ENCODE measurements around the gene EZH1.

EZH1 gene

DNA sequence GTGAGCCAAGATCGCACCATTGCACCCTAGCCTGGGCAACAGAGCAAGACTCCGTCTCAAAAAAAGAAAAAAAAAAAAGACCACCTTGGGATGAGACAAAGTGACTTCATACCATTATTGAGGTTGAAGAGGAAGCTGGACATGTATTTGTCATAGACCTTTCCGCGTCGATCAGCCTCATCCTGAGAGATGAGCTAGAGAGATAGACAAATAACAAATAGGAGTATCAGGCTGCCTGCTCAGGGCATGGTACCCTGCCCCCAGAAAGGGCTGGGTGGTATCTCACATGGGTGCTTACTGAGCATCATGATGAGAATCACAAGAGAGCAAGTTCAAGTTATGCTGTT, 40.4 kb downstream of the EZH1 start:
- H3K4me3 ChIP-seq (ENCODE audit: low read depth in 1 of 2, low read length in 2 of 2): no peak overlapping the region
- no peaks in the 10 kb centered on the region for H3K9me3 ChIP-seq (ENCODE audit: control insufficient read depth in 1 of 2, low read length in 2 of 2)
- H3K36me3 ChIP-seq (ENCODE audit: control insufficient read depth in 1 of 2, insufficient read depth in 2 of 2, low read length in 2 of 2): peaks cover 67 to 95% of the 10 kb centered on the region in 2 donors
- no peak overlapping the region for H3K27ac ChIP-seq (ENCODE audit: low read length)
- no peaks in the 10 kb centered on the region for H3K27me3 ChIP-seq (ENCODE audit: low read depth, low read length)
- H3K4me1 ChIP-seq (ENCODE audit: control insufficient read depth in 1 of 2, insufficient read depth in 2 of 2, low read length in 2 of 2): no peaks in the 10 kb centered on the region

DNA sequence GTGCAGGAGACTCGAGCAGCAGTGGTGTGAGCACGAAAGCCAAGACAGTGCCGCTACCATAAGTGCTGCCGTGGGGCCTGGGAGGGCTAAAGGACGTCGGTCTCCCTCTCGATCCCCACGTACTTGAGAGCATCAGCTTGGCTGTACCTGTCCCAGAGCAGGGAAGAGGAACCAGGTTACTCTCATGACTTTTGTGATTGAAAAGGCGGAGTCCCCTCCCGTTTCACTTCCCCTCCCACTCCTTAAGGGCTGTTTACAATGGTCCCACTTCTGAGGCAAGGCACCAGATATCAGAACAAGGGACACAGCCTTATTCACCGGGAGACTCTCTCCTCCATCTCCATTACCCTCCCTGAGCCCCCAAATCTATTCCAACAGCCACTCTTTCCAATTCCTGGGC, 42.4 kb downstream of the EZH1 start:
- Histone ChIP-seq H3K36me3 (ENCODE audit: control insufficient read depth in 1 of 2, insufficient read depth in 2 of 2, low read length in 2 of 2) (peaks cover 56 to 81% of the 10 kb centered on the region in 2 donors), H3K27me3 (ENCODE audit: low read depth, low read length) (no peaks in the 10 kb centered on the region), H3K4me3 (ENCODE audit: low read depth in 1 of 2, low read length in 2 of 2) (no peak overlapping the region), H3K9me3 (ENCODE audit: control insufficient read depth in 1 of 2, low read length in 2 of 2) (no peaks in the 10 kb centered on the region), H3K27ac (ENCODE audit: low read length) (no peak overlapping the region), H3K4me1 (ENCODE audit: control insufficient read depth in 1 of 2, insufficient read depth in 2 of 2, low read length in 2 of 2) (peaks cover 0 to 9% of the 10 kb centered on the region in 2 donors)

DNA sequence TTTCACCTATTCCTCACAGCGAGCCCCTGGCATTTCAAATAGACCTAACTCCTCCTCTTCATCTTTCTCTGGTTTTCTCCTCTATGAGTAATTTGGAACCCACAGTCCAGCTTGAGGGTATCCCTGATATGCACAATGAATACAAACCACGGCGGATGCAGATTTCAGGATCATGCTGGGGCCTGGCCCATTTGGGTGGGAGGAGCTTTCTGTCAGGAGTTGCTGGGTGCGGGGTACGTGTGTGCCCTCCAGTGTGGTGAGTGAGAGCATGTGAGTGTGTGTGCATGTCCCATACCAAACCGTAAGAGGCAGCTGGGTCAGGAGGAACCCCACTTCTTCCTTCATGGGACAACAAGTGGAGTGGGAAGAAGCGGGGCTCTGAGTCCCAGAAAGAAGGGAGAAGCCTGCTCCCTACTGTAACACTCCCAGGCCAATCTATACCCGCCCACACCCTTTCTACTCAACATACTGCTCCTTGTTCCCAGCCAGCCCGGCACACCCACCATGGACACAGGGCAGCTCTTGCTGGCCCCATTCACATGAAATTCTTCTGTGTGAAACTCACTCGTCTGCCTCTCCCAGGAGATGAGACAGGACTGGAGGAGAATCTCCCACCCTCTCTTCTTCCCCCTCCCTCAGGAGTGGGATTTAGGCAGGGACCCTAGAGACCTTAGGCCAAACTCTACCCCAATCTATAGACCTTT, 44.1 kb downstream of the EZH1 start:
- Histone ChIP-seq H3K36me3 (ENCODE audit: control insufficient read depth in 1 of 2, insufficient read depth in 2 of 2, low read length in 2 of 2) (peaks cover 51 to 72% of the 10 kb centered on the region in 2 donors), H3K27me3 (ENCODE audit: low read depth, low read length) (no peaks in the 10 kb centered on the region), H3K4me3 (ENCODE audit: low read depth in 1 of 2, low read length in 2 of 2) (no peak overlapping the region), H3K4me1 (ENCODE audit: control insufficient read depth in 1 of 2, insufficient read depth in 2 of 2, low read length in 2 of 2) (peaks cover 0 to 9% of the 10 kb centered on the region in 2 donors), H3K27ac (ENCODE audit: low read length) (no peak overlapping the region), H3K9me3 (ENCODE audit: control insufficient read depth in 1 of 2, low read length in 2 of 2) (no peaks in the 10 kb centered on the region)

GRCh38 chr17:42699415-42699740, 45.5 kb downstream of the EZH1 start:
- Histone ChIP-seq H3K27me3 (ENCODE audit: low read depth, low read length) (no peaks in the 10 kb centered on the region), H3K9me3 (ENCODE audit: control insufficient read depth in 1 of 2, low read length in 2 of 2) (no peaks in the 10 kb centered on the region), H3K27ac (ENCODE audit: low read length) (no peak overlapping the region), H3K4me1 (ENCODE audit: control insufficient read depth in 1 of 2, insufficient read depth in 2 of 2, low read length in 2 of 2) (peaks cover 0 to 9% of the 10 kb centered on the region in 2 donors), H3K36me3 (ENCODE audit: control insufficient read depth in 1 of 2, insufficient read depth in 2 of 2, low read length in 2 of 2) (peaks cover 42 to 72% of the 10 kb centered on the region in 2 donors), H3K4me3 (ENCODE audit: low read depth in 1 of 2, low read length in 2 of 2) (no peak overlapping the region)

GRCh38 chr17:42698736-42699414, 46.0 kb downstream of the EZH1 start:
- Histone ChIP-seq H3K36me3 (ENCODE audit: control insufficient read depth in 1 of 2, insufficient read depth in 2 of 2, low read length in 2 of 2) (peaks cover 39 to 69% of the 10 kb centered on the region in 2 donors), H3K9me3 (ENCODE audit: control insufficient read depth in 1 of 2, low read length in 2 of 2) (no peaks in the 10 kb centered on the region), H3K27me3 (ENCODE audit: low read depth, low read length) (no peaks in the 10 kb centered on the region), H3K27ac (ENCODE audit: low read length) (no peak overlapping the region), H3K4me1 (ENCODE audit: control insufficient read depth in 1 of 2, insufficient read depth in 2 of 2, low read length in 2 of 2) (peaks cover 0 to 9% of the 10 kb centered on the region in 2 donors), H3K4me3 (ENCODE audit: low read depth in 1 of 2, low read length in 2 of 2) (no peak overlapping the region)

DNA sequence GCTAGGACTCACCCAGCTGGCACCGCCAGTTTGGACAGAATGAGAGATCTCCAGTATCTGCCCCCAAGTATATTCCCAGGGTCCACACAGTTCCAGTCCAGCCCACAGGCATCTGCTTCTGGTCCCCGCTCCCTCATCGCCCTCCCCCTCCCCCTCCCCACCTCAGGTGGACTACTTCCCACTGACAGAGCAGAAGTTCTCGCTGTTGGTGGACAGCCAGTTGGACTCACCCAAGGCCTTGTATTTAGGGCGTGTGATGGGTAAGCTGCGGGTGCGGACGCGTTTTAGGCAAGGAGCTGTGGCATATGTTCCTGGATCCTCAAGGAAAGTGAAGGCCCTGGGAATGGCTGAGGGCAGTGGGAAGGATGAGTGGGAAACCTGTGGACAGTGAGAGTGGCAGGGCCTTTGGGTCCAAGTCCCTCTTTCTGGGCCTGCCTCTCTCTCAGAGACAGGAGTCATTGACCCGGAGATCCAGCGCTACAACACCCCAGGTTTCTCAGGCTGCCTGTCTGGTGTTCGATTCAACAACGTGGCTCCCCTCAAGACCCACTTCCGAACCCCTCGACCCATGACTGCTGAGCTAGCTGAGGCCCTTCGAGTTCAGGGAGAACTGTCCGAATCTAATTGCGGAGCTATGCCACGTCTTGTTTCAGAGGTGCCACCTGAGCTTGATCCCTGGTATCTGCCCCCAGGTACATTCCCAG, 47.6 kb downstream of the EZH1 start:
- H3K36me3 ChIP-seq (ENCODE audit: control insufficient read depth in 1 of 2, insufficient read depth in 2 of 2, low read length in 2 of 2): peaks cover 28 to 53% of the 10 kb centered on the region in 2 donors
- H3K4me1 ChIP-seq (ENCODE audit: control insufficient read depth in 1 of 2, insufficient read depth in 2 of 2, low read length in 2 of 2): peaks cover 0 to 9% of the 10 kb centered on the region in 2 donors
- H3K9me3 ChIP-seq (ENCODE audit: control insufficient read depth in 1 of 2, low read length in 2 of 2): no peaks in the 10 kb centered on the region
- no peak overlapping the region for H3K4me3 ChIP-seq (ENCODE audit: low read depth in 1 of 2, low read length in 2 of 2)
- H3K27me3 ChIP-seq (ENCODE audit: low read depth, low read length): no peaks in the 10 kb centered on the region
- no peak overlapping the region for H3K27ac ChIP-seq (ENCODE audit: low read length)

DNA sequence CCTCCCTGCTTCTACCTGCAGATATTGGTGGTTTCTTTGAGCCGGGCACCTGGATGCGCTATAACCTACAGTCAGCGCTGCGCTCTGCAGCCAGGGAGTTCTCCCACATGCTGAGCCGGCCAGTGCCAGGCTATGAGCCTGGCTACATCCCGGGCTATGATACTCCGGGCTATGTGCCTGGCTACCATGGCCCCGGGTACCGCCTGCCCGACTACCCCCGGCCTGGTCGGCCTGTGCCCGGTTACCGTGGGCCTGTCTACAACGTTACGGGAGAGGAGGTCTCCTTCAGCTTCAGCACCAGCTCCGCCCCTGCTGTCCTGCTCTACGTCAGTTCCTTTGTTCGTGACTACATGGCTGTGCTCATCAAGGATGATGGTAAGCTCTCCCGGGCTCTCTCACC, 49.3 kb downstream of the EZH1 start:
- Histone ChIP-seq H3K27ac (ENCODE audit: low read length) (no peak overlapping the region), H3K27me3 (ENCODE audit: low read depth, low read length) (no peaks in the 10 kb centered on the region), H3K36me3 (ENCODE audit: control insufficient read depth in 1 of 2, insufficient read depth in 2 of 2, low read length in 2 of 2) (peaks cover 18 to 52% of the 10 kb centered on the region in 2 donors)

GRCh38 chr17:42694524-42694923, 50.3 kb downstream of the EZH1 start:
- no peaks in the 10 kb centered on the region for H3K27me3 ChIP-seq (ENCODE audit: low read depth, low read length)
- H3K36me3 ChIP-seq (ENCODE audit: control insufficient read depth in 1 of 2, insufficient read depth in 2 of 2, low read length in 2 of 2): peaks cover 14 to 49% of the 10 kb centered on the region in 2 donors
- H3K9me3 ChIP-seq (ENCODE audit: control insufficient read depth in 1 of 2, low read length in 2 of 2): no peaks in the 10 kb centered on the region

More for the DNA sequence above, 49.3 kb downstream of the EZH1 start:
- H3K4me3 ChIP-seq (ENCODE audit: low read depth in 1 of 2, low read length in 2 of 2): no peak overlapping the region
- H3K4me1 ChIP-seq (ENCODE audit: control insufficient read depth in 1 of 2, insufficient read depth in 2 of 2, low read length in 2 of 2): peaks cover 0 to 9% of the 10 kb centered on the region in 2 donors
- no peaks in the 10 kb centered on the region for H3K9me3 ChIP-seq (ENCODE audit: control insufficient read depth in 1 of 2, low read length in 2 of 2)

DNA sequence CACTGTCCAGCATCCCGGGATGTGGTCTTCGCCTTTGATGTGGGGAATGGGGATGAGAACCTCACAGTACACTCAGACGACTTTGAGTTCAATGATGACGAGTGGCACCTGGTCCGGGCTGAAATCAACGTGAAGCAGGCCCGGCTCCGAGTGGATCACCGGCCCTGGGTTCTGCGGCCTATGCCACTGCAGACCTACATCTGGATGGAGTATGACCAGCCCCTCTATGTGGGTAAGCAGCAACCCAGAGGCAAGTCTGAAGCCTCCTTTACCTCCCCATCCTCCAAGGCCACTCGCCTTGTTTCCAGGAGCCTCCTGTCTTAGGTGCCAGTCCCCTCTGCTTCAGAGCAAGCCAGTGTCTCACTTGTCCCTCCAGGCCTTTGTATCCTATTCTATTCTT, 52.4 kb downstream of the EZH1 start:
- Histone ChIP-seq H3K27ac (ENCODE audit: low read length) (no peak overlapping the region), H3K9me3 (ENCODE audit: control insufficient read depth in 1 of 2, low read length in 2 of 2) (no peaks in the 10 kb centered on the region), H3K27me3 (ENCODE audit: low read depth, low read length) (no peaks in the 10 kb centered on the region), H3K4me3 (ENCODE audit: low read depth in 1 of 2, low read length in 2 of 2) (no peak overlapping the region), H3K4me1 (ENCODE audit: control insufficient read depth in 1 of 2, insufficient read depth in 2 of 2, low read length in 2 of 2) (no peaks in the 10 kb centered on the region), H3K36me3 (ENCODE audit: control insufficient read depth in 1 of 2, insufficient read depth in 2 of 2, low read length in 2 of 2) (peaks cover 7 to 50% of the 10 kb centered on the region in 2 donors)

More at GRCh38 chr17:42694524-42694923, 50.3 kb downstream of the EZH1 start:
- Histone ChIP-seq H3K4me3 (ENCODE audit: low read depth in 1 of 2, low read length in 2 of 2) (no peak overlapping the region), H3K27ac (ENCODE audit: low read length) (no peak overlapping the region), H3K4me1 (ENCODE audit: control insufficient read depth in 1 of 2, insufficient read depth in 2 of 2, low read length in 2 of 2) (peaks cover 0 to 9% of the 10 kb centered on the region in 2 donors)

GRCh38 chr17:42691021-42691545, 53.8 kb downstream of the EZH1 start:
- Histone ChIP-seq H3K27ac (ENCODE audit: low read length) (no peak overlapping the region), H3K4me3 (ENCODE audit: low read depth in 1 of 2, low read length in 2 of 2) (no peak overlapping the region), H3K4me1 (ENCODE audit: control insufficient read depth in 1 of 2, insufficient read depth in 2 of 2, low read length in 2 of 2) (no peaks in the 10 kb centered on the region), H3K36me3 (ENCODE audit: control insufficient read depth in 1 of 2, insufficient read depth in 2 of 2, low read length in 2 of 2) (peaks cover 4 to 46% of the 10 kb centered on the region in 2 donors), H3K9me3 (ENCODE audit: control insufficient read depth in 1 of 2, low read length in 2 of 2) (no peaks in the 10 kb centered on the region), H3K27me3 (ENCODE audit: low read depth, low read length) (no peaks in the 10 kb centered on the region)

DNA sequence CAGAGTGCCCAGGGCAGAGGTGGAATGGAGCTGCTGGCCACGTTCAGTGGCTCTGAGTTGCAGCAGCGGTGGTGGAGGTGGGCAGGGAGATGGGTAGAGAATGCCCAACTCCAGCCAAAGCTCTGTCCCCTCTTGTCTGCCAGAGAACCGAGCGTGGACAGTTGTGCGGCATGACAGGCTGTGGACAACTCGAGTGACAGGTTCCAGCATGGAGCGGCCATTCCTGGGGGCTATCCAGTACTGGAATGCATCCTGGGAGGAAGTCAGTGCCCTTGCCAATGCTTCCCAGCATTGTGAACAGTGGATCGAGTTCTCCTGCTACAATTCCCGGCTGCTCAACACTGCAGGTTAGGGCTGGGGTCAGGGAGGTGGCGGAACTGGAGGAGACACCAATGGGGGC, 54.2 kb downstream of the EZH1 start:
- Histone ChIP-seq H3K4me3 (ENCODE audit: low read depth in 1 of 2, low read length in 2 of 2) (no peak overlapping the region), H3K36me3 (ENCODE audit: control insufficient read depth in 1 of 2, insufficient read depth in 2 of 2, low read length in 2 of 2) (peaks cover under 1 to 42% of the 10 kb centered on the region in 2 donors), H3K4me1 (ENCODE audit: control insufficient read depth in 1 of 2, insufficient read depth in 2 of 2, low read length in 2 of 2) (no peaks in the 10 kb centered on the region)

More for the DNA sequence above, 54.2 kb downstream of the EZH1 start:
- Histone ChIP-seq H3K9me3 (ENCODE audit: control insufficient read depth in 1 of 2, low read length in 2 of 2) (no peaks in the 10 kb centered on the region), H3K27me3 (ENCODE audit: low read depth, low read length) (no peaks in the 10 kb centered on the region), H3K27ac (ENCODE audit: low read length) (no peak overlapping the region)
